GM19463 (cell line): ENCODE results near the gene AGRN.
"Not testable (repeated sequence)": the region's sequence is repeated elsewhere in the genome, so short reads cannot be mapped to it uniquely, and the experiment has no call there.

Experiments
- ATAC-seq: cut with Tn5 transposase; IDR thresholded peaks from one replicate; pipeline ENCODE4 v1.9.1; 2021; ENCODE audit warnings: mild to moderate bottlenecking, moderate library complexity; ENCODE audit not compliant: unreplicated experiment

The AGRN gene

DNA sequence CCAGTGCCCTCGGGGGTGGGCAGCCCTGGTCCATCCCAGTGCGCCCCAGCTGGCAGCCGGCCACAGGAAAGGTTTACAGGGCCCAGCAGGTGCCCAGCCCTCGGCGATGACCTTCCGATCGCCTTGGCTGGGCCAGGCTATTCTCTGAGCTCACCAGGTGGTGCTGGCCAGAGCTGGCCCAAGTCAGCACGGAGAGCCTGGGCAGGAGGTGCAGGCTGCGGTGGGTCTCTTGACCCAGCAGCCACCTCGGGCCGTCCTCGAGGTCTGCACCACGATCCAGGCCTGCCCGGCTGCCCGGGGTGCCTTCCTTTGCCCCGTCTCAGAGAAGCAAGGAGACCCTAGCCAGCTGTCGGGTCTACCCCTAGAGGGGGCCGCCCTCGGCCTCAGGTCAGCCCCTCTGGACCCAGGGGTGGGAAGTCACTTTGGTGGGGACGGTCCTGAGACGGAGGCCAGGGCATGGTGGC, 38.4 kb upstream of the AGRN start:
- no peak for ATAC-seq

DNA sequence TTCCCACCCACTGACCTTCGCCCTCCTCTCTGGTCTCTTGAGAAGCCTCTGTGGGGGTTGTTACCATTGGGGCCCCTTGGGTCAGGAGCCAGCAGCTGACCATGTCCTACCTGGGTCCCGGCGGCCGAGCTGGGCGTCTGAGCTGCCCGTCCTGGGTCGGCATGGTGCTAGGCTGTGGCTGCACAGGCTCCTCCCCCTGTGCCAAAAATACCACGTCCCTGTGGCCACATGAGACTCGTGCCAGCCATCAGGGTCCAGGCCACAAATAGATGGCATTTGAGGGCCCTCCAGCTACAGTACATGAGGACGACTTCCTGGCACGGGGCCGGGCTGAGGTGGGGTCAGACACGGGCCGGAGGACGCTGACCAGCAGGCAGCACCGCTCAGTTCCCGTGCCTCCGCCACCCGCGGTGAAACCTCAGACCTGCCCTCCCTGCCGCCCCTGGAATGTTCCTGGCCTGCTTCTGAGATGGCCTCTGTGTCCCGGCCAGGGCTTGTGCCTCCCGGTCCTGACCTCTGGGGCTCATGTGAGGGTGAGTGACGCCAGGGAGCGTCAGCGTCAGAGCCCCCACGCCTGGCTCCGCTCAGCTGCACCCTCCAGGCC, 37.9 kb upstream of the AGRN start, which contains the start of gene PERM1:
Gene PERM1, minus strand, starts transcription at position 139 of the 604 bp plus-strand sequence. CDS start 1,064 bp downstream, outside the sequence.
- ATAC-seq = no peak

DNA sequence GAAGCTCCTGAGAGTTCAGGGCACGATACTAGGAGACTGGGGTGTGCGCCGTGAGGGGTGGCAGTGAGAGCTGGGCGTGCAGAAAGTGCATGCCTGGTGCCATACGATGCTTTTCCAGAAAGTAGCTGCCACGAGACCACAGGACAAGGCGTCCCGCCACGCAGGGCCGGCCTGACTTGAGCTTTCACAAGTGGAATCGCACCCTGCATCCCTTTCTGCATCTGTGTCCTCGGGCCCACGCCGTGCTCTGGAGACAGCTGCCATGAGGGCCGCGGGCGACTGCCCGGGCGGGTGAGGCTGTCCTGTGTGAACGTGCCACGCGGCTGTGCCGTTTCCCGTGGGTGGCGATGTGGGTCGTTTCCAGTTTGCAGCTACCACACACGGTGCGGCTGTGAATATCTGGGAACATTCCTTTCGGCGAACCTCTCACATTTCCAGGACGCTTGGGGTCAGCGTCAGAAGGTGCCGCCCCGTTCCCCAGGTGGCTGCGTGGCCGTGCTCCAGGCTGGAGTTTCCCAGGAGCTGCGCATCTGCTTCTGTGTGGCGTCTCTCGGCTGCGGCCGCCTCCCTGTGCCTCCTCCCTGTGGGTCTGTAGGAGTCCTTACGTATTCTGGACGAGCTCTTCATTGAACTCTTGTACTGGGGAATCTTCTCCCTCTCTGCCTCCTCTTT, 37.0 kb upstream of the AGRN start:
- ATAC-seq = no peak

DNA sequence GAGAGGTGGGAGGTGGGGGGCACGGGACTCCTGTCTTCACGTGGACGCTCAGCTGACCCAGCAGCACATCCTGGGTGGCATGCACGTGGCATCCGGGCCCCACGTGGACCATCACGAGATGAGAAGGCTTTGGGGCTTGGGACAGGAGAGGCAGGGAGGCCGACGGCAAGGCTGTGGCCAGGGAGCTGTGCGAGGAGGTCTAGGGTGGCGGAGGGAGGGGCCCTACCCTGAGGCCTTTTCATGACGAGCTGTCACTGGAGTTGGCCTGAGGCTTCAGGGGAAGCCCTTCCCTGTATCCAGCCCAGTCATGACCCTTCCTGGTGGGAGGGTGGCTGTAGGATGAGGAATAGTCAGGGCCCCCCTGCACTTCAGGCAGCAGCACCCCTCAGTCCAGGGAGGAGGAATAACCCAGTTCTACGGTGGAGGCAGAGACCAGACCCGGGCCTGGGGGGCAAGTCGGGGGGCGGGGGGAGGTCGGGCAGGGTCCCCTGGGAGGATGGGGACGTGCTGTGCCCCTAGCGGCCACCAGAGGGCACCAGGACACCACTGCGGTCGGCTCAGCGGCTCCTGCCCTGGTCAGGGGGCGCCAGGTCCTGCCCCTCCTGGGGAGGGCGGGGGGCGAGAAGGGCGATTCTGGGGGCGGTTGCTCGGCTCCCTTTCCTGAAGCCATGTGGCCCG, 36.0 kb upstream of the AGRN start:
- no peak for ATAC-seq

DNA sequence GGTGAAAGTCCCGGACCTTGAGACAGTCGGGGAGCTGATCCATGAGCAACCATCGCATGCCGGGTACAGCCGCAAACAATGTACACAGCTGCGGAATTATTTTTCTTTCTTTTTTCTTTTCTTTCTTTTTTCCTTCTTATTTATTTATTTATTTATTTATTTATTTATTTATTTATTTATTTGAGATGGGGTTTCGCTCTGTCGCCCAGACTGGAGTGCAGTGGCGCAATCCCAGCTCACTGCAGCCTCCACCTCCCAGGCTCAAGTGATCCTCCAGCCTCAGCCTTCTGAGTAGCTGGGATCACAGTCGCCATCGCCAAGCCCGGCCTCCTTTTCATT, 35.5 kb upstream of the AGRN start:
- no peak for ATAC-seq

DNA sequence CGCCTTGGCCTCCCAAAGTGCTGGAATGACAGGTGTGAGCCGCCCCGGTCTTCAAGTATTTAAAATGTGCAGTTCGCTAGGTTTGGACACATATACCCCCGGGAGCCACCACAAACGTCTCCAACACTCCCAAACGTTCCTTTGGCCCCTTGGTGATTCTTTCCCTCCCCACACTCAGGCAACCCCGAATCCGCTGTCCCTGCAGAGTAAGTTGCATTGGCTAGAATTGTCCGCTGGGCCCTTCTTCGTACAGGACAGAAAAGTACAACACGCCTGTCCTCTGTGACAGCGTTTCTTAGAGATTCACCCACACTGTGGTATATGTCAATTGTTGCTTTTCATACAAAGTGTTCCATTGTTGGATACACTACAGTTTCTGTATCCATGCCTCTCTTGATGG, 34.8 kb upstream of the AGRN start:
- no peak for ATAC-seq

DNA sequence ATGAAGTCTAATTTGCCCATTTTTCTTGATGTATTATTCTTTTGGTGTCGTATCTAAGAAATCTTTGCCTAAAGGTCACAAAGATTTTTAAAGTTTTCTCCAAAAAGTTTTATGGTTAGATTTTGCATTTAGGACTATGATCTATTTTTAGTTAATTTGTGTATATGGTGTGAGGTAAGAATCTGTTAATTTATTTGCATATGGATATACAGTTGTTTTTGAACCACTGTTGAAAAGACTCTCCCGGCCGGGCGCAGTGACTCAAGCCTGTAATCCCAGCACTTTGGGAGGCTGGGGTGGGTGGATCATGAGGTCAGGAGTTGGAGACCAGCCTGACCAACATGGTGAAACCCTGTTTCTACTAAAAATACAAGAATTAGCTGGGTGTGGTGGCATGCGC, 31.9 kb upstream of the AGRN start:
- not testable (repeated sequence) for ATAC-seq

DNA sequence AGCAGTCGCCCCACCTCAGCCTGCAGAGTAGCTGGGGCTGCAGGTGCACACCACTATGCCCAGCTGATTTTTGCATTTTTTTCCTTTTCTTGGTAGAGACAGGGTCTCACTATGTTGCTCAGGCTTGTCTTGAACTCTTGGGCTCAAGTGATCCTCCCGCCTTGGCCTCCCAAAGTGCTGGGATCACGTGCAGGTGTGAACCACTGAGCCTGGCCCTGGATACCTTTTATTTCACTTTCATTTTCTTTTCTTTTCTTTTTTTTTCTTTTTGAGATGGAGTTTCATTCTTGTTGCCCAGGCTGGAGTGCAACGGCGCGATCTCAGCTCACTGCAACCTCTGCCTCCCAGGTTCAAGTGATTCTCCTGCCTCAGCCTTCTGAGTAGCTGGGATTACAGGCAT, 28.6 kb upstream of the AGRN start:
- not testable (repeated sequence) for ATAC-seq

DNA sequence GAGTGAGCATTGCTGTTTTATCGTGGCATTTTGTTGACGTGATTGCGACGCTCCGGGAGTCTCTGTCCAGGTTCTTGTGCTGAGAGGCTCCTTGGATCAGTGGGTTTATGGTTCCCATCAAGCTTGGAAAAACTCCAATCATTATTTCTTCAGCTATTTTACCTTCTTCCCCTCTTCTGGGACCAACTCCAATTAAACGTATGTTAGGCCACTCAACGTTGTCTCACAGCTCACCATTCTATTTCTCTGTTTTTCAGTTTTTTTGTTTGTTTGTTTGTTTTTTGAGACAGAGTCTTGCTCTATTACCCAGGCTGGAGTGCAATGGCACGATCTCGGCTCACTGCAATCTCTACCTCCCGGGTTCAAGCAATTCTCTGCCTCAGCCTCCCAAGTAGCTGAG, 28.0 kb upstream of the AGRN start:
- ATAC-seq = no peak

DNA sequence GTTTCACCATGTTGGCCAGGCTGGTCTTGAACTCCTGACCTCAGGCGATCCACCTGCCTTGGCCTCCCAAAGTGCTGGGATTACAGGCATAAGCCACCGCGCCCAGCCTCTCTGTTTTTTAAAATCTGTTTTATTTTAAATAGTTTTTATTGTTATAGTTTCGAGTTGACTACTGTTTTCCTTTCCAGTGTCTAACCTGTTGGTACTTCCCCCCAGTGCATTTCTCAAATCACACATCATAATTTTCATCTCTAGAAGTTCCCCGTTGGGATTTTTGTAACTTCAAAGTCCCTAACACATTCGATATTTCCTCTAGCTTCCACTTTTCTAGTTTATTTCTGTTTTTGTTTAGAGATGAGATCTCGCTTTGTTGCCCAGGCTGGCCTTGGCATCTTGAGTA, 27.6 kb upstream of the AGRN start:
- no peak for ATAC-seq

DNA sequence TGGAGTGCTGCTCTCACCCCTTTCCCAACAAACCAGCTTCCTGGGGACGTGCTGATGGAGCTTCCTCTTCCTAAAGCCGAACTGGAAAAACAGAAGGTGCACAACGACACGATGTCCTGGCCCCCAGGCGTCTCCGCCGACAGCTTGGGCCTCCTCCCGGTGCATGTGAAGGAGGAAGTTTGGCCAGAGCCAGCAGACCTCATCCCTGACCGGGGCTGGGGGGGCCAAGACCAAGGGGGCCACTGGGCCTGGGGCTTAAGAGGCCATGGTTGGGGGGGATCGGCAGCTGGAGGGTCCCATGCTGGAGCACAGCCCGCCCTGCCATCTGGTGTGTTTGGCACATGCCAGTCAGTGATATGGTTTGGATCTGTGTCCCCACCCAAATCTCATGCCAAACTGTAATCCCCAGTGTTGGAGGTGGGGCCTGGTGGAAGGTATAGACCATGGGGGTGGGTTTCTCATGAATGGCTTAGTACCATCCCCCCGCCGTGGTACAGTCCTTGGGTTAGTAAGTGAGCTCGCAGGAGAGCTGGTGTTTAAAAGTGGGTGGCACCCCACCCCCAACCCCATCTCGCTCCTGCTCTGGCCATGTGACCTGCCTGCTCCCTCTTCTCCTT, 26.4 kb upstream of the AGRN start:
- no peak for ATAC-seq

DNA sequence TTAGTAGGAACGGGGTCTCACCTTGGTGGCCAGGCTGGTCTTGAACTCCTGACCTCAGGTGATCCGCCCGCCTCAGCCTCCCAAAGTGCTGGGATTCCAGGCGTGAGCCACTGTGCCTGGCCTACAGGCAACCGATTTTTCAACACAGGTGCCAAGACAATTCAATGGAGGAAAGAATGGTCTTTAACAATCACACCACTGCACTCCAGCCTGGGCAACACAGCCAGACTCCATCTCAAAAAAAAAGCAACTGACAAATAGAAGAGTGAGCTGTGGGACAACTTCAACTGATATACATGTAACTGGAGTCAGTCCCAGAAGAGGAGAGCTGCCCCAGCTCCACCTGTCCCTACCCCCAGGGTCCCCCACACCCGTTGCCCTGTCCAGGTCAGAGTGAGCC, 25.4 kb upstream of the AGRN start:
- ATAC-seq = not testable (repeated sequence)

DNA sequence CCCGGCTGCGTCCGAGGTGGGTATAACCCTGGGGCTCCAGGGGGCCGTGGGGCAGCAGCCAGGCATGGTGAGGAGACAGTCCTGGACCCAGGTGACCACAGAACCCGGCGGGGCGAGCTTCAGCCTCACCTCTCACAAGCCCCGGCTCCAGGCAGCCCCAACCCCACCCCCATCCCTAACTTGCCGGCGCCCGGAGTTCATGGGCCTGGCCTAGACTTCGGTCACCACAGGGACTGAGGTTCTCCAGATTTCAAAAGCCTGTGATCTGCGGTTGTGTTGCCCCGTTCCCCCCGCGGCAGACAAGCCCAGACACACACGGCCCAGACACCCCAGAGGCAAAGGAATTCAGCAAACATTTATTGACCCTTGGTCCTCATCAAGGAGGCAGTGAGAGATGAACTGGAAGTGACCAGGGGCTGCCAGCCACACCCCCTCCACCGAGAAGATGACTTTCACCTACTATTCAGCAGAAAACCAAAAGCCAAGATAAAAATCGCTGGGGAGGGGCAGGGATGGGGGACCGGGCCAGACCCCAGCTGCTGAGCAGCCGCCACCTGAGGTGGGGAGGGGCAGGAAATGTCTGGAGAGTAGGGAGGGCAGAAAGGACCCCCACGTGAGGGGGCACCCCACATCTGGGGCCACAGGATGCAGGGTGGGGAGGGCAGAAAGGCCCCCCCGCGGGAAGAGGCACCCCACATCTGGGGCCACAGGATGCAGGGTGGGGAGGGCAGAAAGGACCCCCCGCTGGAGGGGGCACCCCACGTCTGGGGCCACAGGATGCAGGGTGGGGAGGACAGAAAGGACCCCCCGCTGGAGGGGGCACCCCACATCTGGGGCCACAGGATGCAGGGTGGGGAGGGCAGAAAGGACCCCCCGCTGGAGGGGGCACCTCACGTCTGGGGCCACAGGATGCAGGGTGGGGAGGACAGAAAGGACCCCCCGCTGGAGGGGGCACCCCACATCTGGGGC, 24.0 kb upstream of the AGRN start:
- ATAC-seq = no peak

DNA sequence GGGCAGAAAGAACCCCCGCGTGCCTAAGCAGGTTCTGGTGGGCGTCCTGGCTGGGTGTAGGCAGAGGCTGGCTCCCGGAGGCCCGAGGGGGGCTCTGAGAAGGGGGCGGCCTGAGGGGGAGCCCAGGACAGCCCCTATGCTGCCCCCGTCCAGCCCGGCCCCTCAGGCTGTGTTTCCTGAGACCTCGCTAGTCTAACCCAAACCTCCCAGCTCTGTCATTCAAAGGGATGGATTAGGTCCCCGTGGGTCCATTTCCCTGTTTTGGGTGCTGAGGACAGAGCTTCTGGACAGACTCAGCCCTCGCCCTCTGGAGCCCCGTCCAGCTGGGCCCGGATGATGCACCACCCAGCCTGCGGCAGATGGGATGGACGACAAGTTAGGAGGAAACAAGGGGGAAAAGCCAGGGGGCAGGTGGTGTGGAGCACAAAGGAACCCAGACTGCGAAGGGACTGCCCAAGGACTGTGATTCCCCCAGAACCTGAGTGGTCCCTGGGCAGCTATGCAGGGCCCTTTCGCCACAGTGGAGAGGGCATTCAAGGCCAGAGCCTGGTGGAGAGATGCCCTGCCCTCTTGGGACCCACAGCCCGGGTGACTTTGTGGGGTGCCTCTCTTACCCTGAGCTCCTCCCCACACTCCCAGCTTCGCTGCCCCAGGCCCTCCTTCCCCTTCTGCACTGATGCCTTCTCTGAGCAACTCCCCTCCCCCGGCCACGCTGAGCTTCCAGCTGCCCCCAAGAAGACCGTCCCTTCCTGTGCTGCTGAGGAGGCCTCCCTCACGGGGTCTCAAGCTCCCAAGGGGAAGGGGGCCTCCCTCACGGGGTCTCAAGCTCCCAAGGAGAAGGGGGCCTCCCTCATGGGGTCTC, 22.8 kb upstream of the AGRN start:
- no peak for ATAC-seq

DNA sequence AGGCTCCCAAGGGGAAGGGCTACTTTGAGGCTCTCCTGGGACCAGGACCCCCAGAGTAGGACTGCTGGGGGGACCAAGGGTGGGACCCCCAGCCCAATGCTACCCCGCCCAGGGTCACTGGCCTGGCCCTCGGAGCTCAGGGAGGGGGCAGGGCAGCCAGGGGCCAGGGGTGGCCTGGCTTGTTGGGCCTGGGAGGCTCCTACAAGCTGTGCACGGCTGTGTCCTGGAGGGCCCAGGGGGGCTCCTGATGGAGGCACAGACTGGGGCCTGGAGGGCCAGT, 22.3 kb upstream of the AGRN start:
- no peak for ATAC-seq

DNA sequence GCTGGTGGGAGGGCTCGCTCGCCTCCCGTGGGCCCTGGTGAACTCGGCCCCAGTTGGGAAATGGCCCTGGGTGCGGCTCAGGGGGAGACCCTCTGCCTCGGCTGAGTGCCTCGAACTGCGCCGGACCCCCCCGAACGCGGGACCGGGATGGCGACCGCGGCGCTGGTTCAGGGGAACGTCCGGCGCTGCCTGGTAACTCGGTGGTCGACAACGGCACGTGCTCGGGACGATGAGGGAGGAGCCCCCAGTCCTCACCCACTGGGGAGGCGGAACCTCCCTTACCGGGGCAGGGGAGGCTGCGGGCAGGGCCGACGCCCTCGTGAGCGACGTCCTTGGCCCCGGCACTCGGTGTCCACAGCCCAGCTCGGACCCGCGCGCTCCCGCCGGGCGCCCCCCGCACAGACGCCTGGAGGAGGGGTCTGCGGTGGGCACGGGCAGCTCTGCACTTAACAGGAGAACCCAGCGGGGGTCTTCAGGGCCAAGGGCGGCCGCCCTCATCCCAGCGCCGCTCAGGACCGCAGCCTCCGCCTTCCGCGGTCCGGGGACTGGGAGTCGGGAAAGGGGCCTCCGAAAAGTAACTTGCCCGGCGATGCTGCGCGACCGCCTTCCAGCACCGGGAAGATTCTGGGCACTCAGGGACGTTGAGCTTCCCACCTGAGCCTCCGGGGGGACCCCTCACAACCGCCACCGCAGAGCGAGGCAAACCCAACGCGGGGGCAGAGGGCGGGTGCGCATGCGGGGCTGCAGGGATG, 21.8 kb upstream of the AGRN start:
- no peak for ATAC-seq

DNA sequence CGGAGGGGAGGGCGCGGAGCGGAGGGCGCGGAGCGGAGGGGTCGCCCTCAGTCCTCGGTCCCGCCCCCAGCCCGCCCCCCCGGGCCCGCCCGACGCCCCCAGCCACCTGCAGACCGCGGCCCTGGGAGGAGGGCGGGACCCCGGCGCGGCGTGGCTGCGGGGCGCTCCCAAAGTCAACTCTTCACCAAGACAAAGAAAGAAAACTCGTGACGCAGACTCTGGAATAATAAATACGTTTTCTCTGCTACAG, 21.2 kb upstream of the AGRN start:
- no peak for ATAC-seq

DNA sequence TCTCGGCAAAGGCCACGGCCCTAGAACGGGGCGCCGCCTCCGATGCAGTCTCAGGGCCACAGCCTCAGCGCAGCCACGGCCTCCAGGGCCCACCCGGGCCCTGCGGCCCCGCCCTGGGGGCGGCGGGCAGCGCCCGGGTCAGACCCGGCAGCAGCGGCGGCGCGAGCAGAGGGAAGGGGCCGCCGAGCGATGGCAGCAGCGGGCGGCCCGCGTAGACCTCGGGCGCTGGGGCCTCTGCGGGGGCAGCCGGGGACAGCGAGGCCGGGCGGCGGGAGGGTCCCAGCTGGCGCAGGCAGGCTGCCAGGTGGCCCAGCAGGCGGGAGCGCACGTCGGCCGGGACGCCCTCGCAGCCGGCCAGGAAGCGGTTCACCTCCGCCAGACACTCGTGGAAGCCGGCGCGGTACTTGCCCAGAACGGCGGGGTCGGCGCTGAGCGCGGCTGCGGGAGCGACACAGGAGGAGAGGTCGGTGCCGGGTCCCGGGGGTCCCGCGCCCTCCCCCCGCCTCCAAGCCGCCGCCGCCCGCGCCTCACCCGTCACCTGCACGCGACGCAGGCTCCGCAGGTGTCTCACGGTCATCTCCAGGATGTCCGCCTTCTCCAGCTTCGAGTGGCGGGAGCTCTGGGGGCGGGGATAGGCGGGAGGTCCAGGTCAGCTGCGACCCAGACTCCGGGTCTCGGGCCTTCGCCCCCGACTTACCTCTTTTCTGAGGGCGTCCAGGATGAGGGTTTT, 20.8 kb upstream of the AGRN start:
- ATAC-seq = no peak
